CD4-positive, alpha-beta T cell treated with Interleukin-15 for 1 hour (primary cell): ENCODE results near the gene UBC.
A peak's percentile ranks its signal among the peaks of the same experiment; 100 is the strongest.
"Not testable (repeated sequence)": the region's sequence is repeated elsewhere in the genome, so short reads cannot be mapped to it uniquely, and the experiment has no call there.

Source experiments
- DNase-seq: peaks from one replicate; pipeline ENCODE4 v3.0.0-alpha.2; 2020

The UBC gene

GRCh38 chr12:124883263-124884130 lies 31.0 kb downstream of the UBC start:
- DNase-seq = no peak

GRCh38 chr12:124881123-124881522 lies 33.3 kb downstream of the UBC start:
- no peak for DNase-seq

DNA sequence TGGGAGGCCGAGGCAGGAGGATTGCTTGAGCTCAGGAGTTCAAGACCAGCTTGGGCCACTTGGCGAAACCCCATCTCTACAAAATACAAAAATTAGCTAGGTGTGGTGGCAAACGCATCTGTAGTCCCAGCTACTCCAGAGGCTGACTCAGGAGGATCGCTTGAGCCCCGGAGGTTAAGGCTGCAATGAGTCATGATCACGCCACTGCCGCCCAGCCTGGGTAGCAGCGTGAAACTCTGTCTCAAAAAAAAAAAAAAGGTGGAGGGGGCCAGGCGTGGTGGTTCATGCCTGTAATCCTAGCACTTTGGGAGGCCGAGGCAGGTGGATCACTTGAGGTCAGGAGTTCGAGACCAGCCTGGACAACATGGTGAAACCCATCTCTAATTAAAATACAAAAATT lies 34.1 kb downstream of the UBC start:
- DNase-seq = not testable (repeated sequence)

GRCh38 chr12:124878795-124879516 lies 35.5 kb downstream of the UBC start:
- DNase-seq = no peak

DNA sequence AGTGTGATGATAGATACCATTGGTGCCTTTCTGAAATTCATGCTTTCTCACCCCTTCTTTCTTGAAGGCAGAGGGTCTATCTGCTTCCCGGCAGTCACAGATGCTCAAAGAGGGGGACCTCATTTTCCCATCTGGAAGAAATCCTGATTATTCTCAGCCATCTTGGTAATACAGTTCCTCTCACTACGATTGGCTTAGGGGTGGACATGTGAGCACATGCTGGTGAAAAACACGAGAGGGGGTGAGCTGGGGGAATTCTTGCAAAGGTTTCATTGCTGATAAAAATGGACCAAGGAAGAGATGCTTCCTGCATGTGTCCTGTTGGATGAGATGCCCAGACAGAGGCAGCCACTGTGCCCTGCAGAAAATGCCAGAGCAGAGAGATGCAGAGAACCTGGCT lies 37.0 kb downstream of the UBC start:
- no peak for DNase-seq

DNA sequence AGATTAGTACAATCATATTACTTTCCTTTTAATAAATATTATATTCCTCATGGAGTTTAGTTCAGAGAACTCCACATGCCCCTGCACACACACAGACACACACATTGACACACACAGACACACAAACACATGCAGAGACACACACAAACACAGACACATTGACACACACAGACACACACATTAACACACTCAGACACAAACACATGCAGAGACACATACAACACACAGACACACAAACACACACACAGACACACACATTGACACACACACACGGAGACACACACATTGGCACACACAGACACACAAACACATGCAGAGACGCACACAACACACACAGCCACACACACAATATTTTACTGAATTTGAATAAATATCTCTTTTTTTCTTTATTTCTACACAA lies 38.3 kb downstream of the UBC start:
- DNase-seq = no peak

- no peak for DNase-seq
Measured at GRCh38 chr12:124875803-124876132, 38.7 kb downstream of the UBC start.

- DNase-seq = no peak
Measured at GRCh38 chr12:124874988-124875802, 39.3 kb downstream of the UBC start.

- no peak for DNase-seq
Measured at GRCh38 chr12:124874188-124874587, 40.3 kb downstream of the UBC start.

DNA sequence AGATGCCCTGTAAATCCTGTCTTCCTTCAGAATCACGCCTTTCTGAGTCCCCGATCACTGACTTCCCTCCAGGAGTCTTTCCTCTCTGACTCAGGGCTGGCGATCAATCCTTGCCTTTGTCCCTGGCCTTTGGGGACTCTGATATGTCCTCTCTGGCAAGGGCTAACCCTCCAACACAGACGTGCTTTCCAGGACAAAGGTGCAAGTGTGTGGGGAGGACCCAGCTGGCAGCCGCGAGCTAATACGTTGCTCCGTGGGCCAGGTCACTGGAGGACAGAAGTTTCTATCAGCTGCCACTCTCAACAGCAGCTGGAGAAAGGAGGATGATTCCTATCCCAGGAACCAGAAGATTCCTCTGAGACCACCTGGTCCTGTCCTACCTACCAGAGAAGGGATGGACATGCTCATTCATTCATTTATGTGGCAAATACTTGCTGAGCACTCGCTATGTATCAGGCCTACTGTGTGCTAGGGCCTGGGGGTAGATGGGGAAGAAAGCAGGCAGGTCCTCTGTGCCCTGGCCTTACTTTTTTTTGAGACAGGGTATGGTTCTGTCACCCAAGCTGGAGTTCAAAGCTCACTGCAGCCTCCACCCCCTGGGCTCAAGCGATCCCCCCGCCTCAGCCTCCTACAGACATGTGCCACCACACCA lies 42.3 kb downstream of the UBC start:
- DNase-seq = no peak

- no peak for DNase-seq
Measured at GRCh38 chr12:124871297-124871696, 43.2 kb downstream of the UBC start.

DNA sequence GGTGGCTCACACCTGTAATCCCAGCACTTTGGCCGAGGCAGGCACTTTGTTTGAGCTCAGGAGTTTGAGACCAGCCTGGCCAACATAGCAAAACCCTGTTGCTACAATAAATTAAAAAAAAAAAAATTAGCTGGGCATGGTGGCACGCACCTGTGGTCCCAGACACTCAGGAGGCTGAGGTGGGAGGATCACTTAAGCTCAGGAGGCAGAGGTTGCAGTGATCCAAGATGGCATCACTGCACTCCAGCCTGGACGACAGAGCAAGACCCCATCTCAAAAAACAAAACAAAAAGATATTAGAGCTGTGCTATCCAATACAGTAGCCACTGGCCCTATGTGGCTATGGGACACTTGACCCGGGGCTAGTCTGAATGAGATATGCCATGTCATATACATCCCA lies 43.9 kb downstream of the UBC start:
- DNase-seq = no peak

- peak; percentile 30 for DNase-seq
Measured at GRCh38 chr12:124869059-124869665, 45.3 kb downstream of the UBC start.

DNA sequence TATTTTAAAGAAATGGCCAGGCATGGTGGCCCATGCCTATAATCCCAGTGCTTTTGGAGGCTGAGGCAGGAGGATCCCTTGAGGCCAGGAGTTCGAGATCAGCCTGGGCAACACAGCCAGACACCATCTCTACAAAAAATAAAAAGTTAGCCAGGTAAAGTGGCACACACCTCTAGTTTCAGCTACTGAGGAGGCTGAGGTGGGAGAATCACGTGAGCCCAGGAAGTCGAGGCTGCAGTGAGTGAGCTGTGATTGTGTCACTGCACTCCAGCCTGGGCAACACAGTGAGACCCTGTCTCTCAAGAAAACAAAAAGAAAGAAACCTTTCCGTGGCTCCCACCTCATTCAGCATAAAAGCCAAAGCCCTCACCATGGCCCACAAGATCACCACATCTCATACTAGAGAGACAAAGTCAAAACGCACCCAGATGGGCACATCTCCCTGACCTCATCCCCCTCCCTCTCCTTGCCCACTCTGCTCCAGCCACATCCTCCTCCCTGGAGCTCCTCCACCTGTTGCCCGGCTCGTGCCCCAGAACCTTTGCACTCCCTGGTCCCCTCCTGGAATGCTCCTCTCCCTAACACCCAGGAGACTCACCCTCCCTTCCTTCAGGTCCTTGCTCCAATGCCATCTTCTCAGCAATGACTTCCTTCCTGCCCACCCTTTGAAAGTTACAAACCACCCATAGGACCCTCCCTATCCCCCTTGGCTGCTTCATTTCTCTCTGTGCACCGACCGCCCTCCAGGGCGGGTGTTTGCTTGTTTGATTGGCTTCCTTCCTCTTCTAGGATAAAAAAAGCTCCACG lies 46.0 kb downstream of the UBC start:
- DNase-seq = no peak

- no peak for DNase-seq
Measured at GRCh38 chr12:124867401-124867930, 47.0 kb downstream of the UBC start.

DNA sequence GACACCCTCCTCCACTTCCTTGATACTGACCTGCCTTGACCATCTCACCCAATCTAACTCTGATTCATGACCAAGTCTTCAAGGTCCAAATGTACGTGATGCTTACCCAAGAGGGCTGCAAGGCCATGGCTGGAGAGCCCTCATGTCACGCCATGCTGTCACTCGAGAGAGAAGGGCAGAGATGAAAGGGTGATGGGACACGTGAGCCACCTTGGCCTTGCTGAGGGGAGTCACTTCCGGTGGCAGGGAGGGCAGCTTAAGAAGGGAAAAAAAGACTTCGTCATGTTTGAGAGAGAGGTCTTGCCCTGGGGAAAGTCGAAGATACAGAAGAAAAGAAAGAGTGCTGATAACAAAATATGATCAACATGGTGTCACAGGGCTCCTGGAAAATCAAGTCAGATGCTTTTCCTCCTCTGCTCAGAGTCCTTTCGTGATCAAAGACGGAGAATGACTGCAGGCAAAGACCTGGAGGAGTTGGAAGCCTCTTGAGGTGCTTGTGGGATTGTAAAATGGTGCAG lies 47.5 kb downstream of the UBC start:
- no peak for DNase-seq

- no peak for DNase-seq
Measured at GRCh38 chr12:124866195-124866882, 48.1 kb downstream of the UBC start.

DNA sequence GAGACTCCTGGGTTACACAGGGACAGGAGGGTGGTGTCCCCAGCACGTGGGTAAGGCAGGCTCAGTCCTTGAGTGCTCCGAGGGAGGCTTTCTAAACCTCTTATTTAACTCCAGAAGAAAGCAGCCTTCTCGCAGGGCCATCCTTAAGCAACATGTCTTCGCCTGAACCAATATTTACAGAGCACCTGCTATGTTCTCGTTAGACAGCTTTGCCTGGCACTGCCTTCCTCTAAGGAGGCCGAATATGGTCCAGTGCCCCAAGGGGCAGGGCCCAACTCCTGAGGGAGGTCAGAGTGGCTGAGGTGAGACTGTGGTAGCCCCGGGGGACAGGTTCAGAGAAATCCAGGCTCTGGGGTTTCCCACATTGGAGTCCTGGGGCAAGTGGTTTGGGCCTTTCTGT lies 48.7 kb downstream of the UBC start:
- DNase-seq = no peak

- DNase-seq = no peak
Measured at GRCh38 chr12:124864326-124864752, 50.1 kb downstream of the UBC start.
